ENCODE measurements around the gene CCDC30.

The CCDC30 gene

DNA sequence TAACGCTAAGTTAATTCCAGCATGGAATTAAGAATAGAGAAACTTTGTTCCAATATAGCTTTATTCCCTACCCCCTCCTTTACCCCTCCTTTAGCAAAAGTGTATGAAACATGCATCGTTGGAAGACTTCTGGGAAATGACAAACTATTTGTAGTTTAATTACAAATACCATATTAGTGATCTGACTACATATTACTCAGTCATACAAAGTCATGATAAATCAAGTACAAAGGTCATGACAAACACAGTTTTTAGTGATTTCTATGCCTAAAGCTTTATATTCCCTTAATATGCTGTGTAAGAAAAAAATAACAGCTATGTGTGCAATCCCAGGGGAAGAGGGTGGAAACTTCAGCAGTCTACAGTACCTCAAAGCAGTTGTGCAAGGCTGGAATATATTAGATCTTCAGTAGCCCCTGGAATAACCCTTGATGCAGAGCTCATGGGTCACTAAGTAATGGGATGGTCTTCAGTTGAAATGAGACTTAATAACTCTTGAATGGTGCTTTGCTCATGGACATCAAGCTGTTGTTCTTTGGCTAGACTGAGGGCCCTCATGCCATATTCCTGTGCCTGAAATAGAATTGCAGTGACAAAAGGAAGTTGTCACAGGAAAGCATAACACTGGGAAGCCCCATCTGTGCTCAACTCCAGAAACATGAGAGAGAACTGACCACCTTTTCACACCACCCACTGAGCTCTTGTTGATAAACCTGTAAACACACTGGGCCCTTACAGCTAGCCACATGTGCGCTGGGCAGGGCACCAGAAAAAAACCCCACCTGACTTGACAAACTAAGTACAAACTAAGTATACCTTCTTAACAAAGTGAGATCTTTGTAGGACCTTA lies 32.6 kb upstream of the CCDC30 start:
- Histone ChIP-seq H3K27me3 (ENCODE audit: low read depth) (no peaks in the 10 kb centered on the region), H3K4me3 (no peak overlapping the region), H3K4me1 (no peaks in the 10 kb centered on the region), H3K36me3 (replicated peaks) (no peaks in the 10 kb centered on the region), H3K9me3 (no peaks in the 10 kb centered on the region)
- in situ Hi-C loops (cut with MboI; ENCODE audit: low sequenced_read_pairs) = no loop called here
- DNase-seq (ENCODE audit: low spot score in 2 of 2) = no peak

DNA sequence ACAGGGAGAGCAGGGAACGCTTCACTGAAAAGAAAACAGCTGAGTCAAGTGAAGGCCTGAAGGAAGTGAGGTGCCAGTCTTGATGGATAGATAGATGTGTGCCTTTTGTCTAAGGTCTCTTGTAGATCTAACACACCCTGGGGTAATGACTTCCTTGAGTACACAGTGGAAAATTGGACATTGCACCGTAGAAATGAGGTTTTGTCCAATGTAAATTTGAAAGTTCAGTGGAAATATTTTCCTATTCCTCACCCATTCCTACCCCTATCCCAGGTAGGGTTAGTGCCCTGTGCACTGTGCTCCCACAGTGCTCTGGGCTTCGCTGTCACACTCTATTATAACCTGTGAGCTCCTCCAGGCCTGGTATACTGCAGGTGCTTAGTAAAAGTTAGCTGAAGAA lies 31.6 kb upstream of the CCDC30 start:
- in situ Hi-C loops (cut with MboI; ENCODE audit: low sequenced_read_pairs) = no loop called here
- Histone ChIP-seq H3K9me3 (no peaks in the 10 kb centered on the region), H3K4me1 (no peaks in the 10 kb centered on the region), H3K36me3 (replicated peaks) (no peaks in the 10 kb centered on the region), H3K27me3 (ENCODE audit: low read depth) (0 out of 2 replicates have a peak, but pooled peaks cover 3% of the 10 kb centered on the region), H3K4me3 (no peak overlapping the region)
- DNase-seq (ENCODE audit: low spot score in 2 of 2) = no peak

DNA sequence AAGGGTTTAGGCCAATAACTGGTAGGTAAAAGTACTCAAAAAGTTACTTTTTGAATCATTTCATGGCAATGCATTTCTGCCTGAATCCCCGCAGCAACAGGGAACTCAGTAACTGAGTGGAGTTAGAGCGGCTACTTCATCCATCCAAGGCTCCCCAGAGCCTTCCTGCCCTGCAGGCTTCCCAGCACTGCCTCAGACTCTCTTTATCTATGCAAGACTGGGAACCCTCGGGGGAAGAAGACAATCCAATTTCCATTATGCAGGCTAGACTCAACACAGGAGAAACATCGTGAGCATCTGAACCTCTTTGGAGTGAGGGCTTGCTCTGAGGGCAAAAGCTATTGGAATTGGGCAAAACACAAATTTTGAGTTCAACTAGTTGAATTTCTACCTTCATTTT lies 30.4 kb upstream of the CCDC30 start:
- Histone ChIP-seq H3K4me3 (no peak overlapping the region), H3K36me3 (replicated peaks) (no peaks in the 10 kb centered on the region), H3K9me3 (no peaks in the 10 kb centered on the region), H3K4me1 (no peaks in the 10 kb centered on the region), H3K27me3 (ENCODE audit: low read depth) (0 out of 2 replicates have a peak, but pooled peaks cover 3% of the 10 kb centered on the region)
- in situ Hi-C loops (cut with MboI; ENCODE audit: low sequenced_read_pairs) = no loop called here
- DNase-seq (ENCODE audit: low spot score in 2 of 2) = no peak

DNA sequence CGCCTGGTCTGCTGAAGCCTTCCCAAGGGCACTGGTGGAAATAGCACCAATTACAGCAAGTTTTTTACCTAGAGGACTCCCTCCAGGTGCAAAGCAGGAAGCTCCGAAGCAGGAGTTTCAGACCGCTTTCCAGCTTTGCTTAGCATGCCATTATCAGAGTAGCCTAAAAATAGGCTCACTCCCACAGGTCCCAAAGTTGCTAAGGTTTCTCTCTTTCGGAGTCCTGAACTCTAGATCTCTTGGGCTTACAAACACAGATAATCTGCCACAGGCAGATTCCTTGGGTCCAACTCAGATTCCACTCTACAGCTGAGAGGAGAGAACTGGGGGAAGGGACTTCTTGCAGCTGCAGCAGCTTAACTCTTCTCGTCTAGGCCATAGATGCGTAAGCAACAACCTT lies 29.7 kb upstream of the CCDC30 start:
- Histone ChIP-seq H3K4me1 (no peaks in the 10 kb centered on the region), H3K9me3 (no peaks in the 10 kb centered on the region), H3K36me3 (replicated peaks) (no peaks in the 10 kb centered on the region), H3K27me3 (ENCODE audit: low read depth) (0 out of 2 replicates have a peak, but pooled peaks cover 3% of the 10 kb centered on the region), H3K4me3 (no peak overlapping the region)
- no peak for DNase-seq (ENCODE audit: low spot score in 2 of 2)
- in situ Hi-C loops (cut with MboI; ENCODE audit: low sequenced_read_pairs) = no loop called here

DNA sequence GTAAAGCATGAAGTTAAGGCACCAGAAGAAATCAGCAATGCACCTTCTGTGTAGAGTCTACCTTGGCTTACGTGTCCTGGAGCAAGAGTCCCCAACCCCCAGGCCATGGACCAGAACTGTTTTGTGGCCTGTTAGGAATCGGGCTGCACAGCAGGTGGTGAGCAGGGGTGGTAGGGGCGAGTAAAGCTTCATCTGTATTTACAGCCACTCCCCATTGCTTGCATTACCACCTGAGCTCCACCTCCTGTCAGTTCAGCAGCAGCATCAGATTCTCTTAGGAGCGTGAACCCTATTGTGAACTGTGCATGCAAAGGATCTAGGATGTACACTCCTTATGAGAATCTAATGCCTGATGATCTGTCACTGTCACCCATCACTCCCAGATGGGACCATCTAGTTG lies 28.7 kb upstream of the CCDC30 start:
- Histone ChIP-seq H3K27me3 (ENCODE audit: low read depth) (0 out of 2 replicates have a peak, but pooled peaks cover 3% of the 10 kb centered on the region), H3K36me3 (replicated peaks) (no peaks in the 10 kb centered on the region), H3K9me3 (no peaks in the 10 kb centered on the region), H3K4me1 (no peaks in the 10 kb centered on the region), H3K4me3 (no peak overlapping the region)
- in situ Hi-C loops (cut with MboI; ENCODE audit: low sequenced_read_pairs) = no loop called here
- DNase-seq (ENCODE audit: low spot score in 2 of 2) = no peak

DNA sequence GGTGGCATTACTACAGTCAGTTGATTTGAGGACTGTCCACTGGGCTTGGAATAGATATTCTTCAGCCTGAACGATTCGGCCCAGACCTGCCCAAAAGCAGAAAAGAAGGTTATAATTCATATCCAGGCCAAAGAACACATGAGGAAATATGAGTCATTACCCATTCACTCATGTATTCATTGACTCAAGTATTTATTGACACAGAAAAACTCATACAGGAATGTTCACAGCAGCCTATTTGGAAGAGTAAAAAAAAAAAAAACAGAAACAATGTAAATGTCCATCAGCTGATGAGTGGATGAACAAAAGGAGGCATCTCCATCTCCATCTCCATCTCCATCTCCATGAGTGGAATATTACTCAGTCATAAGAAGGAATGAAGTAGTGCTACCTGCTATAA lies 23.1 kb upstream of the CCDC30 start:
- in situ Hi-C loops (cut with MboI; ENCODE audit: low sequenced_read_pairs) = no loop called here
- Histone ChIP-seq H3K4me1 (no peaks in the 10 kb centered on the region), H3K36me3 (replicated peaks) (no peaks in the 10 kb centered on the region), H3K9me3 (no peaks in the 10 kb centered on the region), H3K4me3 (no peak overlapping the region), H3K27me3 (ENCODE audit: low read depth) (0 out of 2 replicates have a peak, but pooled peaks cover 3% of the 10 kb centered on the region)
- no peak for DNase-seq (ENCODE audit: low spot score in 2 of 2)

DNA sequence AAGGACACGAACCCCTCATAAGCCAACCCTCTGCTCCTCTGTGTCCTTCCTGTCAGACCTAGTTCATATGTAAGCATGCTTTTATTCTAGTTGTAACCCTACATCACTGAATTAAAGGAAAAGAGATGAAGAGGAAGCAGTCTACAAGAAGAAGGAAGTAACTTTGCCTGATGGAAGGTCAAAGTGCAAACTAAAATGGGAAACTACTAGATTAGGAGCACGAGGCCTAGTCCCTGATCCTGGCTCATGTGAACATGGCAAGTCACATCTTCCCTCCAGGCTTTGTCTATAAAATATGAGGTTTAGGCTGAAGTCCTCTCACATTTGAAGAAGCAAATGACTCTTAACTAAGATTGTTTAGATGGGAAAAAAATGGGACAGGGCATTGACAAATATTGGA lies 20.4 kb upstream of the CCDC30 start:
- H3K4me1 ChIP-seq = no peaks in the 10 kb centered on the region
- no peaks in the 10 kb centered on the region for H3K36me3 ChIP-seq (replicated peaks)
- DNase-seq (ENCODE audit: low spot score in 2 of 2) = no peak
- H3K9me3 ChIP-seq = no peaks in the 10 kb centered on the region
- in situ Hi-C loops (cut with MboI; ENCODE audit: low sequenced_read_pairs) = no loop called here
- no peak overlapping the region for H3K4me3 ChIP-seq
- H3K27me3 ChIP-seq (ENCODE audit: low read depth) = peaks cover 2% of the 10 kb centered on the region; the same call in 1 of the 2 replicates

DNA sequence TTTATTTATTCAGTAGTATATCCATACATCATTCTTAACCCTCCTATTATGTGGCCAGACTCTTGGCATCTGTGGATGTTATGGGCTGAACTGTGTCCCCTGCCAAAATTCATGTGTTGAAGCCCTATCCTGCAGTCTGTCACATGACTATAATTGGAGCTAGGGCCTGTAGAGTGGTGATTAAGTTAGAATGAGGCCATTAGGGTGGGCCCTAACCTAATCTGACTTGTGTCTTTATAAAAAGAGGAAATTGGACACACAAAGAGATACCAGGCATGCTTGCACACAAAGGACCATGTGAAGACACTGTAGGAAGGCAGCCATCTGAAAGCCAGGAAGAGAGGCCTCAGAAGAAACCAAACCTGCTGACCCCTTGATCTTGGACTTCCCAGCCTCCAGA lies 13.8 kb upstream of the CCDC30 start:
- Histone ChIP-seq H3K36me3 (replicated peaks) (no peaks in the 10 kb centered on the region), H3K9me3 (no peaks in the 10 kb centered on the region), H3K27me3 (ENCODE audit: low read depth) (peaks cover 17% of the 10 kb centered on the region), H3K4me1 (peaks cover 8% of the 10 kb centered on the region; the same call in 1 of the 2 replicates), H3K4me3 (no peak overlapping the region)
- no peak for DNase-seq (ENCODE audit: low spot score in 2 of 2)
- in situ Hi-C loops (cut with MboI; ENCODE audit: low sequenced_read_pairs) = no loop called here

DNA sequence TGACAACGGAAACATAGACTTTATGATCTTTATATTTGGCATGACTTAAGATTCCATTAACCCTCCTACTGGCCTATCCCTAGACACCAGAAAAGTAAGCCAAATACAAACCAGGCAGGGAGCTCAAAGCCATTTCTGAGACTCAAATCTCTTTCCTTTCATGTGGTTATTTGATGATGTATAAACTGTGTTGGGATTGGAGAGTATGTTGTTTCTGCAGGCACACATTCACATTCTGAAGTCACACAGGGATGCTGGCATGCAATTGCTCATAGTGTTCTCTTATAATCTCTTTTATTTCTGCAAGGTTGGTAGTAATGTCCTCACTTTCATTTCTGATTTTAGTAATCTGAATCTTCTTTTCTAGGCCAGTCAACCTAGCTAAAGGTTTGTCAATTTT lies 13.0 kb upstream of the CCDC30 start:
- H3K9me3 ChIP-seq = no peaks in the 10 kb centered on the region
- no peak overlapping the region for H3K4me3 ChIP-seq
- DNase-seq (ENCODE audit: low spot score in 2 of 2) = no peak
- H3K4me1 ChIP-seq = peaks cover 8% of the 10 kb centered on the region; the same call in 1 of the 2 replicates
- H3K27me3 ChIP-seq (ENCODE audit: low read depth) = peaks cover 17% of the 10 kb centered on the region
- in situ Hi-C loops (cut with MboI; ENCODE audit: low sequenced_read_pairs) = no loop called here
- no peaks in the 10 kb centered on the region for H3K36me3 ChIP-seq (replicated peaks)

DNA sequence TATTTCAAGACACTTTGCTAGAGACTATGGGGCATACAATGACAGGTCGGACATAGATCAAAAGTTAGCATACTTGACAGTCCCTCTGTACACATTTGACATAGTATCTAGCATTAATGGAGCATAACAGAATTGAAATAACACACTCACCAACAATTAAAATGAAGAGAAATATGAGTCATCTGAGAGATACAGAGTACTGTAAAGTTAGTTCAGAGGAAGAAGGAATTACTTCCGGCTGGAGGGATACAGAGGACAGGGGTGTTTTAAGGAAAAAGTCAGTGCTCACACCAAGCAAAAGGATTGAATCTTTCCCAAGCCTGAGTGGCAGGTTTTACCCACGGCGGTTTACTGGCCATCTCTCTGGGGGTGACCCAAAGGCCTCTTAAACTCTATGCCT lies 9.7 kb upstream of the CCDC30 start:
- H3K4me3 ChIP-seq = no peak overlapping the region
- in situ Hi-C loops (cut with MboI; ENCODE audit: low sequenced_read_pairs) = no loop called here
- peaks cover 6% of the 10 kb centered on the region; the same call in 1 of the 2 replicates for H3K36me3 ChIP-seq (replicated peaks)
- no peaks in the 10 kb centered on the region for H3K9me3 ChIP-seq
- no peak for DNase-seq (ENCODE audit: low spot score in 2 of 2)
- H3K27me3 ChIP-seq (ENCODE audit: low read depth) = peaks cover 15% of the 10 kb centered on the region
- peaks cover 16% of the 10 kb centered on the region; the same call in 1 of the 2 replicates for H3K4me1 ChIP-seq

DNA sequence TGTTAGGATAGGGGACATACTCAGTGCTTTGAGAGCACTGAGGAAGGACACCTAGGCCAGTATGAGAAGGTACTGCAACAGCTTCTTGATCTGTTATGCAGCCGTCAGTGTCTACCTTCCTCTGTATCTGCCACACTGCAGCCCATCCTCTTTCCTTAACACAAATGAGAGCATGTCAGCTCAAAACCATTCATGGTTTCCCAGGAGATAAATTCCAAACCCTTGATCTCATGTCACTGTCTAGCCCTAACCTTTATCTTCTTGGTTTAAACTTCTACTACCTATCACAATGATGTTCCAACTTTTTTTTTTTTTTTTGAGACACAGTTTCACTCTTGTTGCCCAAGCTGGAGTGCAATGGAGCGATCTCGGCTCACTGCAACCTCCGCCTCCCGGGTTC lies 8.7 kb upstream of the CCDC30 start:
- Histone ChIP-seq H3K27me3 (ENCODE audit: low read depth) (peaks cover 15% of the 10 kb centered on the region), H3K36me3 (replicated peaks) (peaks cover 12% of the 10 kb centered on the region), H3K4me1 (peaks cover 16% of the 10 kb centered on the region; the same call in 1 of the 2 replicates), H3K9me3 (no peaks in the 10 kb centered on the region), H3K4me3 (no peak overlapping the region)
- DNase-seq (ENCODE audit: low spot score in 2 of 2) = no peak
- in situ Hi-C loops (cut with MboI; ENCODE audit: low sequenced_read_pairs) = no loop called here

DNA sequence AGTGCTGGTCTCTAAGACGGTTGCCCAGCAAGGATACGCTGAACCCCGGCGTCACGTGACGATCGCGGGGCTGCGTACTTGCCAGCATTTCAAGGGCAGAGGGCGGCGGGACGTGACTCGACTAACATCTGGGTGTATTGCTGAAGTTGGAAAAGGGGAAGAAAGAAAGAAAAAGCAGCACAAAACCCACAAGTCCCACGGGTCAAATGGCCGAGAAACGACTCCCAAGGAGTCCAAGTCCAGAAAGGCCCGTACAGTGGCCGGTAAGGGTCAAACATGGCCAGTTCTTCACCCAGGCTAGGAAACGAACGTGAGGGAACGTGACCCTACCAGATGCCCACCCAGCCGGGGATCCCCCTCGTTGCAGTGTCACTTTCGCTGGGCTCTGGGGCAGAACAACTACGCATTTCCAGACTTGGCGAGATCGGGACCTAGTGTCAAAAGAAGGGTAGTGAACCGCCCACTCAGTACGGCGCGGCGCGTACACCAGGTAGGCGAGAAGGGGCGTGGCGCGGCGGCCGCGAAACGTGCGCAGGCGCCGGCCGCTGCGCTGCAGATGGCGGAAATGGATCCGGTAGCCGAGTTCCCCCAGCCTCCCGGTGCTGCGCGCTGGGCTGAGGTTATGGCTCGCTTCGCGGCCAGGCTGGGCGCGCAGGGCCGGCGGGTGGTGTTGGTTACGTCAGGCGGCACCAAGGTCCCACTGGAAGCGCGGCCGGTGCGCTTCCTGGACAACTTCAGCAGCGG lies 6.9 kb upstream of the CCDC30 start, which contains the start of the genes PPCS and ZMYND12:
TSS of gene PPCS (plus strand) at position 534 of the 744 bp plus-strand sequence. CDS start at position 557, 23 bp downstream.
TSS of gene ZMYND12 (minus strand) at position 13 of the 744 bp plus-strand sequence. CDS start 25 bp downstream, outside the sequence.
- in situ Hi-C loops (cut with MboI; ENCODE audit: low sequenced_read_pairs) = no loop called here
- H3K4me1 ChIP-seq = peaks cover 16% of the 10 kb centered on the region; the same call in 1 of the 2 replicates

DNA sequence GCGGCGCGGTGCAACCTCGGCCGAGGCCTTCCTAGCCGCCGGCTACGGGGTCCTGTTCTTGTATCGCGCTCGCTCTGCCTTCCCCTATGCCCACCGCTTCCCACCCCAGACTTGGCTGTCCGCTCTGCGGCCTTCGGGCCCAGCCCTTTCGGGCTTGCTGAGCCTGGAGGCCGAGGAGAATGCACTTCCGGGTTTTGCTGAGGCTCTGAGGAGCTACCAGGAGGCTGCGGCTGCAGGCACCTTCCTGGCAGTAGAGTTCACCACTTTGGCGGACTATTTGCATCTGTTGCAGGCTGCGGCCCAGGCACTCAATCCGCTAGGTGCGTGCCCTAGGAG lies 6.4 kb upstream of the CCDC30 start:
- in situ Hi-C loops (cut with MboI; ENCODE audit: low sequenced_read_pairs) = no loop called here
- Histone ChIP-seq H3K9me3 (no peaks in the 10 kb centered on the region), H3K4me1 (peaks cover 13% of the 10 kb centered on the region; the same call in 1 of the 2 replicates), H3K27me3 (ENCODE audit: low read depth) (peaks cover 13% of the 10 kb centered on the region), H3K4me3 (peak overlapping the region; percentile 71), H3K36me3 (replicated peaks) (peaks cover 17% of the 10 kb centered on the region)
- peak; percentile 37 to 69 for DNase-seq (ENCODE audit: low spot score in 2 of 2)

More for the DNA sequence above, 6.9 kb upstream of the CCDC30 start, which contains the start of the genes PPCS and ZMYND12:
- peak within 1 kb of the TSS; percentile 71 for H3K4me3 ChIP-seq
- H3K27me3 ChIP-seq (ENCODE audit: low read depth) = peaks cover 15% of the 10 kb centered on the region
- H3K36me3 ChIP-seq (replicated peaks) = peaks cover 17% of the 10 kb centered on the region
- peak; percentile 63 to 87 for DNase-seq (ENCODE audit: low spot score in 2 of 2)
- H3K9me3 ChIP-seq = no peaks in the 10 kb centered on the region

DNA sequence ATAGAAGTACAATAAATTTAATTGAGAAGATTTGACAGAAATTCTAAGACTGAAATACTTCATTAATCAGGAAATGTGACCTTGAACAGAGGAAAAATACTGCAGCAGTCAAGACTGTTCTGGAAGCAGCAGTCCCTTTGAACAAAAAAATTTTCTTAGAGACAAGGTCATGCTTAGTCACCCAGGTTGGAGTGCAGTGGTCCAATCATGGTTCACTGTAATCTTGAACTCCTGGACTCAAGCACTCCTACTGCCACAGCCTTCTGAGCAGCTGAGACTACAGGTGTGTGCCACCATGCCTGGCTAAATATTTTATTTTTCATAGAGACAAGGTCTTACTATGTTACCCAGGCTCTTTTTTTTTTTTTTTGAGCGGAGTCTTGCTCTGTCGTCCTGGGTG lies 1.9 kb upstream of the CCDC30 start:
- H3K36me3 ChIP-seq (replicated peaks) = peaks cover 17% of the 10 kb centered on the region
- DNase-seq (ENCODE audit: low spot score in 2 of 2) = no peak
- H3K9me3 ChIP-seq = no peaks in the 10 kb centered on the region
- no peaks in the 10 kb centered on the region for H3K27me3 ChIP-seq (ENCODE audit: low read depth)
- H3K4me1 ChIP-seq = peaks cover 9% of the 10 kb centered on the region; the same call in 1 of the 2 replicates
- in situ Hi-C loops (cut with MboI; ENCODE audit: low sequenced_read_pairs) = no loop called here
- no peak overlapping the region for H3K4me3 ChIP-seq
